GM18517 (cell line): ENCODE data around the gene GGPS1.
"Not testable (repeated sequence)": the region's sequence is repeated elsewhere in the genome, so short reads cannot be mapped to it uniquely, and the experiment has no call there.

ENCODE experiments used
- ATAC-seq: cut with Tn5 transposase; IDR thresholded peaks from one replicate; pipeline ENCODE4 v1.9.1; 2021; ENCODE audit warnings: mild to moderate bottlenecking, moderate library complexity; ENCODE audit not compliant: unreplicated experiment

Gene GGPS1

DNA sequence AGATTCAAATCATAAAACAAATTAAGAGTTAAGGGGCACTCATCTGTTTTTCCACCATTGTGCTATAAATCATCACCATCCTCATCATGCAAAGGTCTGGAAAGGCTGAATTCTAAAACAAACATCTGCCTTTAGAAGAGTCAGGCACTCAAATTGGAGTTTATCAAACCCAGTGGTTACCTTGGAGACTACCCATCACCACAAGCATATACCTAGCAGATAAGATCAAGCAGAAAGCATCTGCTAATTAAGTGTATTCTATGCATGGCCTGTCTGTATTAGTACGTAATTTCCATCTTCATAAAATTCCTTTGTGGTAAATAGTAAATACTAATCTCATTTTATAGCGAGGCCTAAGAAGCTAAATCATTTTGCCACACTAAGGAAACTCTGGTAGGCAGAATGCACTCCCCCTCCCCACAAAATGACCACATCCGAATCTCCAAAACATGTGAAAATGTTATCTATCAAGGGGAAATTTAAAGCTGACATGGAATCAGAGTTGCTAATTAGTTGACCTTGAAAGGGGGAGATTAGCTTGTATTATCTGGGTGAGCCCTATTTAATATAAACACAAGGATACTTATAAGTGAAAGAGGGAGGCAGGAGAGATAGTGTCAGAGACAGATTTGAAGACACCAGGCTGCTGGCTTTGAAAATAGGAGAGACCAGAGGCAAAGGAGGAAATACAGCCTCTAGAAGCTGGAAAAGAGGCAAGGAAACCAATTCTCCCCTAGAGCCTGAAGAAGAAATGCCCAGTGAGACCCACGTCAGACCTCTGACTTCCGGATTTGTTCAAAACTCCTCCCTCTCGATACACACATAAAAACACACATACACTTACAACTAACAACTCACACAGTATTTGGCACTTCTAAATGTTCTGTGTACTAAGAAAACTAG, 23.6 kb upstream of the GGPS1 start:
- no peak for ATAC-seq

- ATAC-seq: no peak
Measured at GRCh38 chr1:235307158-235308124, 20.9 kb upstream of the GGPS1 start.

DNA sequence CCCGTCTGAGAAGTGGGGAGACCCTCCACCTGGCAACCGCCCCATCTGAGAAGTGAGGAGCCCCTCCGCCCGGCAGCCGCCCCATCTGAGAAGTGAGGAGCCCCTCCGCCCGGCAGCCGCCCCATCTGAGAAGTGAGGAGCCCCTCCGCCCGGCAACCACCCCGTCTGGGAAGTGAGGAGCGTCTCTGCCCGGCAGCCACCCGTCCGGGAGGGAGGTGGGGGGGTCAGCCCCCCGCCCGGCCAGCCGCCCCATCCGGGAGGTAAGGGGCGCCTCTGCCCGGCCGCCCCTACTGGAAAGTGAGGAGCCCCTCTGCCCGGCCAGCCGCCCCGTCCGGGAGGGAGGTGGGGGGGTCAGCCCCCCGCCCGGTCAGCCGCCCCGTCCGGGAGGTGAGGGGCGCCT, 19.2 kb upstream of the GGPS1 start:
- not testable (repeated sequence) for ATAC-seq

DNA sequence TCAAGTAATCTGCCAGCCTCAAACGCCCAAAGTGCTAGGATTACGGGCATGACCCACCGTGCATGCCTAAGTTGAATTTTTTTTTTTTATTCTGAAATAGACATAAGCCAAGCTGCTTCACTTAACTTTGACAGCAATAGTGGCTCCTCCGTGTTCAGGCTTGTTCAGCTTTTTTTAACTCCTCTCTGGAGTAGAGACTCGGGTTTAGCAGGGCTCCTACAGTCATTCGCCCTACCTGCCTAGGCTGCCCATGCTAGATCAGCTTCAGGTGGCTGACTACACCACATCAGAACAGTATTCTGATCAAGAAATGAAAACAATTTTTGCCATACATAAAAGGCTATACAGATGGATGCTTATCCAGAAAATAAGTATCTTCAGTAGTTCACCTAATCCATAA, 15.1 kb upstream of the GGPS1 start:
- ATAC-seq: no peak

- no peak for ATAC-seq
Measured at GRCh38 chr1:235313931-235314678, 14.3 kb upstream of the GGPS1 start.

- no peak for ATAC-seq
Measured at GRCh38 chr1:235315173-235315572, 13.2 kb upstream of the GGPS1 start.

GRCh38 chr1:235315735-235316134, 12.6 kb upstream of the GGPS1 start:
- ATAC-seq: no peak

DNA sequence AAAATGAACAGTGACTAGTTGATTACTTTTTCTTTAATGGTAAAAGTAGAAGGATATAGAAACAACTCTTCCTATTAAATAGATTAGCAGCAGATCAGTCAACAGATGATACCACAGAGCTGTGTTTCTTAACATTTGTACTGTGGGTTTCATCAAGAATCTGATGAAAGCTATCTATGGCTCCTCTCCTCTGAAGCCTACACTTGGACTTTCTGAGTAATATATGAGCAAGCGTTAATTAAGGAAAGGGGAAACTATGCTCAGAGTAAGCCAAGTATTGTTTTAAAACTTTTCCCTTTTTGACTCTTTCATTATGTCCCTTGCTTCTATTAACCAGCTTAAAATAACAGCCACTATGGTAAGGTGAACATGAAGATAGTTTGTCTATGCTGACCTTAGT, 11.2 kb upstream of the GGPS1 start:
- ATAC-seq: no peak

DNA sequence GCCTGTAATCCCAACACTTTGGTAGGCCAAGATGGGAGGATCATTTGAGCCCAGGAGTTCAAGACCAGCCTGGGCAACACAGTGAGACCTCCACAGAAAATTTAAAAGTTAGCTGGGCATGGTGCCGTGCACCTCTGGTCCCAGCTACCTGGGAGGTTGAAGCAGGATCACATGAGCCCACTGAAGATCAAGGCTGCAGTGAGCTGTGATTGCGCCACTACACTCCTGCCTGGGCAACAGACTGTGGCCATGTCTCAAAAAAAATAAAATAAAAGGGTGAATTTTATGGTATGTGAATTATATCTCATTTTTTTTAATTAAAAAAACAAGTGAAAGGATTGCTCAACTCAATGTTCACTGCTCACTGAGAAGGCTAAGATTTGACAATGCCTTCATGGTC, 9.1 kb upstream of the GGPS1 start:
- ATAC-seq: no peak

GRCh38 chr1:235320521-235321179, 7.7 kb upstream of the GGPS1 start:
- ATAC-seq: no peak

- ATAC-seq: no peak
Measured at GRCh38 chr1:235324296-235324695, 4.1 kb upstream of the GGPS1 start.

- no peak for ATAC-seq
Measured at GRCh38 chr1:235325139-235325538, 3.2 kb upstream of the GGPS1 start.

GRCh38 chr1:235325854-235326253, 2.5 kb upstream of the GGPS1 start:
- ATAC-seq: no peak

DNA sequence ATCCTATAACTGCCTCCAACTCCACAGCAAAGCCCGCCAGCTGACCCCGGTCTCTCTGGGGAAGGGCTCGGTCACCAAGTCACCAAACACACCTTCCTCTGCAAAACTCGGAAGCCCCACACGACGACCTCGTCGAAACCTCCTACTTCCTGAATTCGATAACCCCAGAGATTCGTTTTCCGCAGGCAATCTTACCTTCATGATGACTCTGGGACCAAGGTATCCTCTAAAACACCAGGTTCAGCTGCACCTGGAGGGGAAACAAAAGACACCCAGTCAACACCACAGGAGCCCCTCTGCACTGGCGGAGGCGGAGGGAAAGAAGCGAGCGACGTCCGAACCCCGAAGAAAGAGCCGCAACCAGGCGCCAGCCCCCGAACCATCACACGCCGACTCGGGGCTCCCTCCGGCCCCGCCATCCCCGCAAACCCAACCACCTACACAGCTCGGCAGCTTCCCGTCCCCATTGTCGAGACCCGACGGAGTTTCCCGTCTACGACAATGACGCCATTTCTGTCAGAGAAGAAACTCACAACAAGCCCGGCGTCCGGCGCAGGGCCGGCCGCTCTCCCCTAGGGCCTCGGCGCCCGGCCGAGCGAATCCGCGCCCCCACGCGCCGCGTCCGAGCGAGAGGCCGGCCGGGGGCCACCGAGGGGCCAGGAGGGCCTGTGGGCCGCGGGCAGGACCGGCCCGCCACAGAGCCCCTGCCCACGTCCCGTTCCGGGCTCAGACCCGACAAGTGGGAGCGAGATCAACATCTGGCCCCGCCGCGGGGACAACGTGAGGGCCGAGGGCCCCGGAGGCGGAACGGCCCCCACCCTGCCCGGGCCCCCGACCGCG, 1.4 kb upstream of the GGPS1 start:
- ATAC-seq: no peak

DNA sequence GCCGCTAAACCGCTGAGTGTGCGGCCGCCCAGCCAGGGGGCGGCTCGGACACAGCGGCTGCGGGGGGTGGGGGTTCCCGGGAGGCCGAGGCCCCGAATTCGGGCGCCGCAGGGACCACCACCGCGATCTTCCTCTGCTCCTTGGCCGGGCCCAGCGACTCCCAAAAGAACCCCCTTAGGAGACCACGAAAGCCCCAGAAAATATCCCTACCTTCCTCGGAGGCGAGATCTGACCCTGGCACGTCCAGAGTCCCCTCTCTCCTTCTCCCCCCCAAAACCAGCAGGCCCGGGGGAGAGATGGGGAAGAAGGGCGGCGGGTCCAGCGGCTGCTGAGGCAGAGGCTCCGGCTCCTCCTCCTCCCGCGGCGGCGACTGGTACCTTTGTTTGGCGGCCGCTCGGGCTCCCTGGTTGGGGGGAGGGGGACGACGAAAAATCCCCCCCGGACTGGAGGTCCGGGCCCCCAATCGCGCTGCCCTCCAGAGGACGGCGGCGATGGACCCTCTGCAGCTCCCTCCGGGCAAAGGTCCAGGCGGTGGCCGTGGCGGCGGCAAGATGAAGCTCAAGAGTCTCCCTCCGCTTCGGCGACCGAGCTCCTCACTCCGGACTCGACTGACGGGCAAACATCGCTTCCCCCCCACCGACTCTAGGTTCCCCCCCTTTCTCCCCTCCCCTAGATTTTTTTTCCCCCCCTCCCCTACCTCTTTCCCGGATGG, 655 bp upstream of the GGPS1 start, which contains the start of gene ARID4B:
ARID4B (minus strand) TSS at position 621 of the 712 bp plus-strand sequence. CDS start 1,260 bp downstream, outside the sequence.
- peak; percentile 0 for ATAC-seq

- ATAC-seq: peak; percentile 19
Measured at GRCh38 chr1:235329139-235329902, 951 bp downstream of the GGPS1 start.

DNA sequence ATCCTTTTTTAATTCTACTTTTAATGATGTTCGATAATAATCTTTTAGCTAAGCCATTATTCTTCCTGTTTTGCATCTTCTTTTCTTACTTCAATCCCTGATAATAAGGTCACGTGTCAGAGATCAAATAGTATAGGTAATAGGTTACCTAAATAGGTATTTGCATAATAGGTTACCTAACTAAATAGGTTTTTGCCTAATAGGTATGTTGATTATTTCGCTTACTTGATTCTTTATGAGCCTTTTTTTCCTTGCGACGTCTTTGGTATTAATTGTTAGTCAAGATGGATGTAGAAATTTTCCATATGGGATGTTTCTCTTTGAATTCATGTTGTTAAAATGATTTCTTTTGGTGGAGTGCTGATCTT, 2.5 kb downstream of the GGPS1 start:
- no peak for ATAC-seq

GRCh38 chr1:235331401-235331800, 3.0 kb downstream of the GGPS1 start:
- ATAC-seq: no peak
